ENCODE results near the gene FSD1. TPM values are rescaled to one million over a fixed set of nuclear protein-coding genes. Genes with fewer than 3 reads are reported as not detected.
A peak's percentile ranks its signal among the peaks of the same experiment; 100 is the strongest.

The FSD1 gene
- total and polyA plus RNA-seq, 2 donors from 2014 or later, result 0.85 to 1.1 TPM

- no peak for FAIRE-seq
- H3K4me3 ChIP-seq (ENCODE audit: low read length in 3 of 3), result no peak overlapping the region
- H3K36me3 ChIP-seq (ENCODE audit: control insufficient read depth in 2 of 3, insufficient read depth in 3 of 3, low read length in 3 of 3), result no peaks in the 10 kb centered on the region
- H3K9ac ChIP-seq (ENCODE audit: low read length in 3 of 3), result no peak overlapping the region
- DNase-seq, result no peak
- intact Hi-C loops (cut with DNase I), result no loop called here
- H3K9me3 ChIP-seq (ENCODE audit: control insufficient read depth in 2 of 3, insufficient read depth in 1 of 3, low read length in 3 of 3), result no peaks in the 10 kb centered on the region
- no peaks in the 10 kb centered on the region for H3K27me3 ChIP-seq (ENCODE audit: control insufficient read depth, insufficient read depth, low read length)
- peaks cover 0 to 3% (median 0%) of the 10 kb centered on the region in 3 donors for H3K4me1 ChIP-seq (ENCODE audit: control insufficient read depth in 2 of 3, insufficient read depth in 2 of 3, low read depth in 1 of 3, low read length in 3 of 3)
- no peak for TF ChIP-seq CTCF (IDR thresholded peaks at IDR 0.05; ENCODE audit: borderline replicate concordance, extremely low read depth, insufficient read depth)
- H3K27ac ChIP-seq (ENCODE audit: low read depth in 2 of 2, low read length in 2 of 2), result no peak overlapping the region
Measured at GRCh38 chr19:4334929-4335570, 30.7 kb downstream of the FSD1 start.

- peak overlapping the region; percentile 55 to 90 (median 55) for H3K9ac ChIP-seq (ENCODE audit: low read length in 3 of 3)
- peaks cover 0 to 7% (median 3%) of the 10 kb centered on the region in 3 donors for H3K4me1 ChIP-seq (ENCODE audit: control insufficient read depth in 2 of 3, insufficient read depth in 2 of 3, low read depth in 1 of 3, low read length in 3 of 3)
- DNase-seq, result peak in 4 of 5 donors; percentile 38 to 67 (median 64)
- H3K36me3 ChIP-seq (ENCODE audit: control insufficient read depth in 2 of 3, insufficient read depth in 3 of 3, low read length in 3 of 3), result no peaks in the 10 kb centered on the region
- H3K27ac ChIP-seq (ENCODE audit: low read depth in 2 of 2, low read length in 2 of 2), result peak overlapping the region in 1 of 2 donors; percentile 33
- TF ChIP-seq CTCF (IDR thresholded peaks at IDR 0.05; ENCODE audit: borderline replicate concordance, extremely low read depth, insufficient read depth), result no peak
- intact Hi-C loops (cut with DNase I), result no loop called here
- no peak for FAIRE-seq
- H3K9me3 ChIP-seq (ENCODE audit: control insufficient read depth in 2 of 3, insufficient read depth in 1 of 3, low read length in 3 of 3), result no peaks in the 10 kb centered on the region
- peak overlapping the region; percentile 46 to 86 (median 63) for H3K4me3 ChIP-seq (ENCODE audit: low read length in 3 of 3)
- H3K27me3 ChIP-seq (ENCODE audit: control insufficient read depth, insufficient read depth, low read length), result no peaks in the 10 kb centered on the region
Measured at GRCh38 chr19:4337906-4338440, 33.6 kb downstream of the FSD1 start.

- FAIRE-seq, result no peak
- Histone ChIP-seq H3K4me1 (ENCODE audit: control insufficient read depth in 2 of 3, insufficient read depth in 2 of 3, low read depth in 1 of 3, low read length in 3 of 3) (peaks cover 0 to 9% (median 3%) of the 10 kb centered on the region in 3 donors), H3K9ac (ENCODE audit: low read length in 3 of 3) (peak within 1 kb of the TSS; percentile 55 to 90 (median 55)), H3K36me3 (ENCODE audit: control insufficient read depth in 2 of 3, insufficient read depth in 3 of 3, low read length in 3 of 3) (no peaks in the 10 kb centered on the region), H3K27ac (ENCODE audit: low read depth in 2 of 2, low read length in 2 of 2) (peak within 1 kb of the TSS in 1 of 2 donors; percentile 69), H3K27me3 (ENCODE audit: control insufficient read depth, insufficient read depth, low read length) (no peaks in the 10 kb centered on the region), H3K9me3 (ENCODE audit: control insufficient read depth in 2 of 3, insufficient read depth in 1 of 3, low read length in 3 of 3) (no peaks in the 10 kb centered on the region), H3K4me3 (ENCODE audit: low read length in 3 of 3) (peak within 1 kb of the TSS; percentile 46 to 86 (median 63))
- no peak for TF ChIP-seq CTCF (IDR thresholded peaks at IDR 0.05; ENCODE audit: borderline replicate concordance, extremely low read depth, insufficient read depth)
- DNase-seq, result peak; percentile 59 to 87 (median 70)
- intact Hi-C loops (cut with DNase I), result no loop called here
Measured at GRCh38 chr19:4338441-4339355, 34.3 kb downstream of the FSD1 start, which contains the start of gene STAP2. STAP2 (minus strand) TSS chr19:4338827; CDS start chr19:4338753, 74 bp downstream.
